ENCODE results near the gene HIVEP3.

The HIVEP3 gene

GRCh38 chr1:41762251-41762650 lies 156.5 kb downstream of the HIVEP3 start:
- TF ChIP-seq POLR2AphosphoS5 (IDR thresholded peaks at IDR 0.05; ENCODE audit: low read depth) (no peak), GABPA (IDR thresholded peaks at IDR 0.05; ENCODE audit: low read depth) (no peak), CTCF (IDR thresholded peaks at IDR 0.05; ENCODE audit: insufficient read depth, low read length) (no peak), SPI1 (IDR thresholded peaks at IDR 0.05; ENCODE audit: borderline replicate concordance, low read depth) (no peak)
- TF ChIP-seq, protein P1, sequence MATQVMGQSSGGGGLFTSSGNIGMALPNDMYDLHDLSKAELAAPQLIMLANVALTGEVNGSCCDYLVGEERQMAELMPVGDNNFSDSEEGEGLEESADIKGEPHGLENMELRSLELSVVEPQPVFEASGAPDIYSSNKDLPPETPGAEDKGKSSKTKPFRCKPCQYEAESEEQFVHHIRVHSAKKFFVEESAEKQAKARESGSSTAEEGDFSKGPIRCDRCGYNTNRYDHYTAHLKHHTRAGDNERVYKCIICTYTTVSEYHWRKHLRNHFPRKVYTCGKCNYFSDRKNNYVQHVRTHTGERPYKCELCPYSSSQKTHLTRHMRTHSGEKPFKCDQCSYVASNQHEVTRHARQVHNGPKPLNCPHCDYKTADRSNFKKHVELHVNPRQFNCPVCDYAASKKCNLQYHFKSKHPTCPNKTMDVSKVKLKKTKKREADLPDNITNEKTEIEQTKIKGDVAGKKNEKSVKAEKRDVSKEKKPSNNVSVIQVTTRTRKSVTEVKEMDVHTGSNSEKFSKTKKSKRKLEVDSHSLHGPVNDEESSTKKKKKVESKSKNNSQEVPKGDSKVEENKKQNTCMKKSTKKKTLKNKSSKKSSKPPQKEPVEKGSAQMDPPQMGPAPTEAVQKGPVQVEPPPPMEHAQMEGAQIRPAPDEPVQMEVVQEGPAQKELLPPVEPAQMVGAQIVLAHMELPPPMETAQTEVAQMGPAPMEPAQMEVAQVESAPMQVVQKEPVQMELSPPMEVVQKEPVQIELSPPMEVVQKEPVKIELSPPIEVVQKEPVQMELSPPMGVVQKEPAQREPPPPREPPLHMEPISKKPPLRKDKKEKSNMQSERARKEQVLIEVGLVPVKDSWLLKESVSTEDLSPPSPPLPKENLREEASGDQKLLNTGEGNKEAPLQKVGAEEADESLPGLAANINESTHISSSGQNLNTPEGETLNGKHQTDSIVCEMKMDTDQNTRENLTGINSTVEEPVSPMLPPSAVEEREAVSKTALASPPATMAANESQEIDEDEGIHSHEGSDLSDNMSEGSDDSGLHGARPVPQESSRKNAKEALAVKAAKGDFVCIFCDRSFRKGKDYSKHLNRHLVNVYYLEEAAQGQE (IDR thresholded peaks at IDR 0.05; ENCODE audit: insufficient replicate concordance, low read depth), result no peak
- no peak overlapping the region for H3K4me3 ChIP-seq (replicated peaks; ENCODE audit: insufficient read depth, low read length)
- no peak overlapping the region for H3K27ac ChIP-seq (replicated peaks)
- no peaks in the 10 kb centered on the region for H3K27me3 ChIP-seq (ENCODE audit: insufficient read depth, poor library complexity, severe bottlenecking)
- DNase-seq (ENCODE audit: low read depth in 1 of 2, low spot score in 1 of 2), result no peak

- no peak overlapping the region for H3K4me3 ChIP-seq (replicated peaks; ENCODE audit: insufficient read depth, low read length)
- DNase-seq (ENCODE audit: low read depth in 1 of 2, low spot score in 1 of 2), result no peak
- no peak overlapping the region for H3K27ac ChIP-seq (replicated peaks)
- no peaks in the 10 kb centered on the region for H3K27me3 ChIP-seq (ENCODE audit: insufficient read depth, poor library complexity, severe bottlenecking)
- no peak for TF ChIP-seq CTCF (IDR thresholded peaks at IDR 0.05; ENCODE audit: insufficient read depth, low read length)
- no peak for TF ChIP-seq SPI1 (IDR thresholded peaks at IDR 0.05; ENCODE audit: borderline replicate concordance, low read depth)
- TF ChIP-seq, protein P1 (IDR thresholded peaks at IDR 0.05; ENCODE audit: insufficient replicate concordance, low read depth), result no peak
- TF ChIP-seq POLR2AphosphoS5 (IDR thresholded peaks at IDR 0.05; ENCODE audit: low read depth), result no peak
Measured at GRCh38 chr1:41758904-41759548, 159.7 kb downstream of the HIVEP3 start.

GRCh38 chr1:41758500-41758899 lies 160.2 kb downstream of the HIVEP3 start:
- H3K4me3 ChIP-seq (replicated peaks; ENCODE audit: insufficient read depth, low read length), result no peak overlapping the region
- no peak for DNase-seq (ENCODE audit: low read depth in 1 of 2, low spot score in 1 of 2)

More at GRCh38 chr1:41758500-41758899, 160.2 kb downstream of the HIVEP3 start:
- H3K27me3 ChIP-seq (ENCODE audit: insufficient read depth, poor library complexity, severe bottlenecking), result no peaks in the 10 kb centered on the region
- H3K27ac ChIP-seq (replicated peaks), result no peak overlapping the region
- TF ChIP-seq, protein P1 (IDR thresholded peaks at IDR 0.05; ENCODE audit: insufficient replicate concordance, low read depth), result no peak
- TF ChIP-seq CTCF (IDR thresholded peaks at IDR 0.05; ENCODE audit: insufficient read depth, low read length), result no peak
- TF ChIP-seq GABPA (IDR thresholded peaks at IDR 0.05; ENCODE audit: low read depth), result no peak
- TF ChIP-seq SPI1 (IDR thresholded peaks at IDR 0.05; ENCODE audit: borderline replicate concordance, low read depth), result no peak
- no peak for TF ChIP-seq POLR2AphosphoS5 (IDR thresholded peaks at IDR 0.05; ENCODE audit: low read depth)
